Sigmoid colon (tissue), 4 donors: Measurements from ENCODE around the gene PSMB11.

Experiments
- EP300 ChIP-seq, 4 donors: sonication (generic); formaldehyde crosslinking; IDR thresholded peaks; one replicate each; pipeline ENCODE4 v1.6.1; 2017; ENCODE audit warnings: antibody characterized with exemption in 4 of 4
- POLR2A ChIP-seq, 2 donors: fragments of 450-650 bp; IDR thresholded peaks; one replicate each; pipeline ENCODE4 v1.6.1; 2016; ENCODE audit warnings: antibody characterized with exemption in 2 of 2, mild to moderate bottlenecking in 2 of 2, moderate library complexity in 2 of 2
- POLR2AphosphoS5 ChIP-seq, 4 donors: sonication (generic); formaldehyde crosslinking; IDR thresholded peaks; one replicate each; pipeline ENCODE4 v1.6.1; 2017; ENCODE audit warnings: antibody characterized with exemption in 4 of 4
- TF ChIP-seq, protein P1 (sequence below), 4 experiments: fragments of 450-650 bp in 3 of 4; fragments of 200-600 bp in 1 of 4; IDR thresholded peaks; one replicate each; pipeline ENCODE4 v1.5.1; 2016 to 2019; ENCODE audit warnings: antibody characterized with exemption in 4 of 4, mild to moderate bottlenecking in 3 of 4, moderate library complexity in 2 of 4

GRCh38 chr14:23009483-23009938, 32.5 kb upstream of the PSMB11 start:
- TF ChIP-seq, protein P1, sequence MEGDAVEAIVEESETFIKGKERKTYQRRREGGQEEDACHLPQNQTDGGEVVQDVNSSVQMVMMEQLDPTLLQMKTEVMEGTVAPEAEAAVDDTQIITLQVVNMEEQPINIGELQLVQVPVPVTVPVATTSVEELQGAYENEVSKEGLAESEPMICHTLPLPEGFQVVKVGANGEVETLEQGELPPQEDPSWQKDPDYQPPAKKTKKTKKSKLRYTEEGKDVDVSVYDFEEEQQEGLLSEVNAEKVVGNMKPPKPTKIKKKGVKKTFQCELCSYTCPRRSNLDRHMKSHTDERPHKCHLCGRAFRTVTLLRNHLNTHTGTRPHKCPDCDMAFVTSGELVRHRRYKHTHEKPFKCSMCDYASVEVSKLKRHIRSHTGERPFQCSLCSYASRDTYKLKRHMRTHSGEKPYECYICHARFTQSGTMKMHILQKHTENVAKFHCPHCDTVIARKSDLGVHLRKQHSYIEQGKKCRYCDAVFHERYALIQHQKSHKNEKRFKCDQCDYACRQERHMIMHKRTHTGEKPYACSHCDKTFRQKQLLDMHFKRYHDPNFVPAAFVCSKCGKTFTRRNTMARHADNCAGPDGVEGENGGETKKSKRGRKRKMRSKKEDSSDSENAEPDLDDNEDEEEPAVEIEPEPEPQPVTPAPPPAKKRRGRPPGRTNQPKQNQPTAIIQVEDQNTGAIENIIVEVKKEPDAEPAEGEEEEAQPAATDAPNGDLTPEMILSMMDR (IDR thresholded peaks at IDR 0.05) = no peak
- TF ChIP-seq EP300 (IDR thresholded peaks at IDR 0.05) = no peak
- TF ChIP-seq POLR2AphosphoS5 (IDR thresholded peaks at IDR 0.05) = no peak
- no peak for TF ChIP-seq POLR2A (IDR thresholded peaks at IDR 0.05)
